ENCODE results near the gene USP24.

Gene USP24

DNA sequence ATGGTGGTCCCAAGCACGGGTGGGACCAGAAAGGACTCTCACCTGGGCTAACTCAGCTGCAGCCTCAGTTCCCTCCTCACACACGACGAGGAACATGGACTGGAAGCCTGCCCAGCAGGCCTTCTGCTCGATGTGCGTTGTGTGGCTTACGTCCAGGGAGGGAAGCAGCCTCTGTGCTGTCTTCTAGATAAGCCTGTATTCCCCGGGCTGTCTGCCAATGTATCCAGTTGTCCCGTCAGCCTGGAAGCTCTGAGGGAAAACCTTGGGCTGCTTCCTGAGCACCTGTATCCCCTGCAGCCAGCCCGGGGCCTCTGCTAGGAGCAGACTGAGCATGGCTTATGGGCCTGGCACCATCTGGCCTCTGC lies 165.3 kb downstream of the USP24 start:
- H3K9ac ChIP-seq (ENCODE audit: low read length) = no peak overlapping the region
- no peak for TF ChIP-seq CTCF (IDR thresholded peaks at IDR 0.05; ENCODE audit: low read depth, low read length)
- no peak for TF ChIP-seq EZH2phosphoT487 (IDR thresholded peaks at IDR 0.05; ENCODE audit: low read depth)
- no peaks in the 10 kb centered on the region for H3K36me3 ChIP-seq (replicated peaks; ENCODE audit: low read depth, low read length)

DNA sequence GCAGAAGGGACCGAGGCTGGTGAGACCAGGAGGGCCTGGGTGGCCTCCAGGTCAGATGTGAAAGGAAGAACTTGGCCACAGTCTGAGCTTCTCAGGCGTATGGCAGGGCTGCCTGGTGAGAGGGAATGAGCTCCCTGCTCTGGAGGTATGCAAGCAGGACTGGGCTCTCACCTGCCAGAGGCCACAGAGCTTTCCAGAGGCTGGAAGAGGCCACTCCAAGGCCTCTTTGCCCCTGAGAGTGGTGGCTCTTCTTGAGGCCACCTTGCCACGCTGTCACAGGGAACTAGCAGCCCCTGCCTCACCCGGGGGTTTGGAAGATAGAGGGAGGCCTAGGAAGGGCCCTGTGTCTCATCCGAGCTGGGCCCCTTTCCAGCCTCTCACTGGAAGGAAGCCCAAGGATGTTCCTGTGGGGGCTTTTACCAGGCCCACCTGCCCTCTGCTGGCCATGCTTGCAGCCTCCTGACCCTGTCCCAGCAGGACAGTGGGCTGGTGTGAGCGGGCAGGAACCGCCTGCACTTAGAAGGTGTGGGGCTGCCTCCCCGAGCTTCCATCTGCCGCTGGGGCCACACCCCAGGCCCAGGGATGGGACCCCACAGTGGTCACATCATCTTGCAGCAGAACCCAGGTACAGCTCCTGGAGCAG lies 165.8 kb downstream of the USP24 start:
- Histone ChIP-seq H4K20me1 (ENCODE audit: insufficient read depth, low read length) (no peaks in the 10 kb centered on the region), H3K4me1 (ENCODE audit: low read length) (no peaks in the 10 kb centered on the region), H3K4me2 (ENCODE audit: low read length) (no peak overlapping the region), H3K9ac (ENCODE audit: low read length) (no peak overlapping the region), H3K36me3 (replicated peaks; ENCODE audit: low read depth, low read length) (no peaks in the 10 kb centered on the region), H3K79me2 (ENCODE audit: low read length) (no peaks in the 10 kb centered on the region), H3K27me3 (ENCODE audit: low read depth, low read length) (no peaks in the 10 kb centered on the region), H3K4me3 (ENCODE audit: low read length) (no peak overlapping the region), H3K9me3 (ENCODE audit: insufficient read depth, low read length) (no peaks in the 10 kb centered on the region), H3K27ac (ENCODE audit: low read length) (no peak overlapping the region), H2AFZ (ENCODE audit: low read depth, low read length) (no peak overlapping the region)
- TF ChIP-seq EZH2phosphoT487 (IDR thresholded peaks at IDR 0.05; ENCODE audit: low read depth) = no peak
- TF ChIP-seq CTCF (IDR thresholded peaks at IDR 0.05; ENCODE audit: low read depth, low read length) = no peak

More for the DNA sequence above, 165.3 kb downstream of the USP24 start:
- Histone ChIP-seq H3K4me2 (ENCODE audit: low read length) (no peak overlapping the region), H3K79me2 (ENCODE audit: low read length) (no peaks in the 10 kb centered on the region), H2AFZ (ENCODE audit: low read depth, low read length) (no peak overlapping the region), H3K4me3 (ENCODE audit: low read length) (no peak overlapping the region), H3K27me3 (ENCODE audit: low read depth, low read length) (no peaks in the 10 kb centered on the region), H3K27ac (ENCODE audit: low read length) (no peak overlapping the region), H3K4me1 (ENCODE audit: low read length) (no peaks in the 10 kb centered on the region), H3K9me3 (ENCODE audit: insufficient read depth, low read length) (no peaks in the 10 kb centered on the region), H4K20me1 (ENCODE audit: insufficient read depth, low read length) (no peaks in the 10 kb centered on the region)

DNA sequence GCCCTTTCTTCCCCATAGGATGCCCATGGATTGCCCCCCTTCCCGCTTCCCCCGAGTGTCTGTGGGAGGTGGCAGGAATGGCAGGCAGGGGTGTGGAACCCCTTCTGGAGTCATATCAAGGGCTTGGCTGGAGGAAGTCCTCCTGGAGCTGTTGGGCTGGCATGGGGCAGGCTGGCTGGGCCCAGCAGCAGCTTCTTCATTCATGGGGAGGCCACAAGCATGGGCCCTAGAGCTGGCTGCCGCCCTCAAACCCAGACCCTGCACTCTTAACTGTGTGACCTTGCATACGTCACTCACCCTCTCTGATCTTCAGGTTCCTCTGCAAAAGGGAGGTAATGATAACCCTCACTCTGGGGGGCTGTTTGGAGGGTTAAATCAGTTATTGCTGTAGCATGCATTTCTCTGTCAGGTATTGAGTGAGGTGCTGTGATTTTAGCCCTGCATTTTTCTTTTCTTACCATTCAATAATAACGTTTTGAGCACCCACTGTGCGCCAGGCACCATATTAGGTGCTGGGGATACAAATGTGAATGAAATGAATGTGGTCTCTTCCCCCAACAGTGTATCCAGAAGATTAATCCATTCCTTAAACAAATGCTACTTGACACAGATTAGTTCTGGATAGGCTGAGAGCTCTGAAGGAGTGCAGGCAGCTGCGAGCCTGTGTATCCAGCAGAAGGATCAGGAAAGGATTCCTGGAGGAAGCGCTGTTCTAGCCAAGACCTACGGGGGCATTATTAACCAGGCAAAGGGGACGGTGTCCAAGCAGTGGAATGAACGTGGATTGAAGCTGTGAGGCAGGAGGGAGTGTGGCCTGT lies 166.5 kb downstream of the USP24 start:
- no peak for TF ChIP-seq CTCF (IDR thresholded peaks at IDR 0.05; ENCODE audit: low read depth, low read length)
- no peak for TF ChIP-seq EZH2phosphoT487 (IDR thresholded peaks at IDR 0.05; ENCODE audit: low read depth)
- no peaks in the 10 kb centered on the region for H3K79me2 ChIP-seq (ENCODE audit: low read length)
- no peaks in the 10 kb centered on the region for H4K20me1 ChIP-seq (ENCODE audit: insufficient read depth, low read length)
- no peaks in the 10 kb centered on the region for H3K4me1 ChIP-seq (ENCODE audit: low read length)
- no peak overlapping the region for H3K4me2 ChIP-seq (ENCODE audit: low read length)
- no peaks in the 10 kb centered on the region for H3K9me3 ChIP-seq (ENCODE audit: insufficient read depth, low read length)
- H3K27ac ChIP-seq (ENCODE audit: low read length) = no peak overlapping the region
- H3K9ac ChIP-seq (ENCODE audit: low read length) = no peak overlapping the region
- H2AFZ ChIP-seq (ENCODE audit: low read depth, low read length) = no peak overlapping the region
- no peaks in the 10 kb centered on the region for H3K27me3 ChIP-seq (ENCODE audit: low read depth, low read length)
- no peaks in the 10 kb centered on the region for H3K36me3 ChIP-seq (replicated peaks; ENCODE audit: low read depth, low read length)
- no peak overlapping the region for H3K4me3 ChIP-seq (ENCODE audit: low read length)

DNA sequence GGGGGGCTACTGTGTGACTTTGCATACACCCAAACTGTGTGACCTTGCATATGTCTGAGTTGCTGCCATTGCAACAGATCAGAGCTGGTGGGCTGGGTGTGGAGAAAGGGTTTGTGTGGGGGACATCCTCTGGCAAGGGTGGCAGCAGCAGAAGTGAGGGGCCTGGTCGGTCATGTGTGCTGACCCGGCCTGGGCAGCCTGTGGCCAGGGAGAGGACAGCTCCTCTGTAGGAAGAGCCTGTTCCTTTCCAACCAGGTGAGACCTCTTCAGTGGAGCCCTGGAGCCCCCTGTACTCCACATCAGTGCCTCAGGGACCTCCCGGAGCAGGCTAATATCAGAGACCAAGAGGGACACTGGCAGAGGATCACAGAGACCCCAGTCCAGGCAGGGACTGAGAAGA lies 167.6 kb downstream of the USP24 start:
- Histone ChIP-seq H3K79me2 (ENCODE audit: low read length) (no peaks in the 10 kb centered on the region), H3K4me1 (ENCODE audit: low read length) (no peaks in the 10 kb centered on the region), H3K4me3 (ENCODE audit: low read length) (no peak overlapping the region), H3K27me3 (ENCODE audit: low read depth, low read length) (no peaks in the 10 kb centered on the region), H3K4me2 (ENCODE audit: low read length) (no peak overlapping the region), H4K20me1 (ENCODE audit: insufficient read depth, low read length) (no peaks in the 10 kb centered on the region), H2AFZ (ENCODE audit: low read depth, low read length) (no peak overlapping the region), H3K9ac (ENCODE audit: low read length) (no peak overlapping the region), H3K9me3 (ENCODE audit: insufficient read depth, low read length) (no peaks in the 10 kb centered on the region), H3K36me3 (replicated peaks; ENCODE audit: low read depth, low read length) (no peaks in the 10 kb centered on the region), H3K27ac (ENCODE audit: low read length) (no peak overlapping the region)
- TF ChIP-seq CTCF (IDR thresholded peaks at IDR 0.05; ENCODE audit: low read depth, low read length) = no peak
- TF ChIP-seq EZH2phosphoT487 (IDR thresholded peaks at IDR 0.05; ENCODE audit: low read depth) = no peak
